ENCODE results near the gene DNA2.
"Not testable (repeated sequence)": the region's sequence is repeated elsewhere in the genome, so short reads cannot be mapped to it uniquely, and the experiment has no call there.

Gene DNA2, protein sequence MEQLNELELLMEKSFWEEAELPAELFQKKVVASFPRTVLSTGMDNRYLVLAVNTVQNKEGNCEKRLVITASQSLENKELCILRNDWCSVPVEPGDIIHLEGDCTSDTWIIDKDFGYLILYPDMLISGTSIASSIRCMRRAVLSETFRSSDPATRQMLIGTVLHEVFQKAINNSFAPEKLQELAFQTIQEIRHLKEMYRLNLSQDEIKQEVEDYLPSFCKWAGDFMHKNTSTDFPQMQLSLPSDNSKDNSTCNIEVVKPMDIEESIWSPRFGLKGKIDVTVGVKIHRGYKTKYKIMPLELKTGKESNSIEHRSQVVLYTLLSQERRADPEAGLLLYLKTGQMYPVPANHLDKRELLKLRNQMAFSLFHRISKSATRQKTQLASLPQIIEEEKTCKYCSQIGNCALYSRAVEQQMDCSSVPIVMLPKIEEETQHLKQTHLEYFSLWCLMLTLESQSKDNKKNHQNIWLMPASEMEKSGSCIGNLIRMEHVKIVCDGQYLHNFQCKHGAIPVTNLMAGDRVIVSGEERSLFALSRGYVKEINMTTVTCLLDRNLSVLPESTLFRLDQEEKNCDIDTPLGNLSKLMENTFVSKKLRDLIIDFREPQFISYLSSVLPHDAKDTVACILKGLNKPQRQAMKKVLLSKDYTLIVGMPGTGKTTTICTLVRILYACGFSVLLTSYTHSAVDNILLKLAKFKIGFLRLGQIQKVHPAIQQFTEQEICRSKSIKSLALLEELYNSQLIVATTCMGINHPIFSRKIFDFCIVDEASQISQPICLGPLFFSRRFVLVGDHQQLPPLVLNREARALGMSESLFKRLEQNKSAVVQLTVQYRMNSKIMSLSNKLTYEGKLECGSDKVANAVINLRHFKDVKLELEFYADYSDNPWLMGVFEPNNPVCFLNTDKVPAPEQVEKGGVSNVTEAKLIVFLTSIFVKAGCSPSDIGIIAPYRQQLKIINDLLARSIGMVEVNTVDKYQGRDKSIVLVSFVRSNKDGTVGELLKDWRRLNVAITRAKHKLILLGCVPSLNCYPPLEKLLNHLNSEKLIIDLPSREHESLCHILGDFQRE

DNA sequence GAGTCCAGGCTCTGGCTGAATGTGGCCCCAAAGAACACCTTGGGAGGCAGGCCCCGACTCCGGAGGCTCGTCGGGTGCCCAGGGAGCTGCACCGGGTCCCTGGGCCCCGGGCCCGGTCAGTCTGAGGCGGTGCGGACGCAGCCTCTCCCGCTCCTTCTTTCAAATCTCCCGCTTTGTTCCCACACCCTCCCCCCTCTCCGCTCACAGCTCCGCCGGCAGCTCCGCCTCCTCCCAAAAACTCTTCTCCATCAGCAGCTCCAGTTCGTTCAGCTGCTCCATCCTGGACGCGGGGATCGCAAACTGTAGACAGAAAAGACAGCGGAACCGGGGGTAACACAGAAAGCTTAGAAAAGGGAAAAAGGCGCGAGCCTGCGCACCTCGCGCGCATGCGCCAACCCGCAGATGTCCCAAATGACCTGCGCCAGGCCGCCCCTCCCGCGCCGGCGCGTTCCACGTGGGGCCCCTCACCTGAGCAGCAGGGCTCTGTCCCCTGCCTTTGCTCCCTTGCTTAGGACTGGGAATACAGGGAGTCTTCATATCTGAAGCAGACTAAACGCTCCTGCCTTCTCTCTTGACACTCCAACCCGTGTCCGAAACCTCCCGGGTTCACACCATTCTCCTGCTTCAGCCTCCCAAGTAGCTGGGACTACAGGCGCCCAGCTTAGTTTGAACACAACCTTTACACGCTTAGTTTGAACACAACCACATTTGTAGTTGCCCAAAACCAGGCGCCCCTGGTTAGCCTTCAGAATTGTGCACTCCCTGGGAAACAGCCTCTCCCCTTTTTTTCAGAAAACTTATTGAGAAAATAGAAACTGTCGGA is at the start of gene DNA2:
Gene DNA2 (minus strand): TSS at position 388 of the 823 bp plus-strand sequence. CDS start 109 bp downstream, at position 279.
- peak; percentile 66 for DNase-seq (ENCODE audit: low spot score)

DNA sequence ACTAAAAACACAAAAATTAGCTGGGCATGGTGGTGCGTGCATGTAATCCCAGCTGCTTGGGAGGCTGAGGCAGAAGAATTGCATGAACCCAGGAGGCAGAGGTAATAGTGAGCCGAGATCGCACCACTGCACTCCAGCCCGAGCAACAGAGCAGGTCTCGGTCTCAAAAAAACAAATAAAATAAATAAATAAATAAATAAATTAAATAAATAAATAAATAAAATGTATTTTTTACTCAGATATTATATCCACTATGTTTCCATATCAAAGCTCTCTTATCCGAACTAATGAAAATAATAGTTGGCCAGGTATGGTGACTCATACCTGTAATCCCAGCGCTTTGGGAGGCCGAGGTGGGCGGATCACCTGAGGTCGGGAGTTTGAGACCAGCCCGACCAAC is 46.8 kb upstream of the DNA2 start:
- DNase-seq (ENCODE audit: low spot score) = not testable (repeated sequence)

DNA sequence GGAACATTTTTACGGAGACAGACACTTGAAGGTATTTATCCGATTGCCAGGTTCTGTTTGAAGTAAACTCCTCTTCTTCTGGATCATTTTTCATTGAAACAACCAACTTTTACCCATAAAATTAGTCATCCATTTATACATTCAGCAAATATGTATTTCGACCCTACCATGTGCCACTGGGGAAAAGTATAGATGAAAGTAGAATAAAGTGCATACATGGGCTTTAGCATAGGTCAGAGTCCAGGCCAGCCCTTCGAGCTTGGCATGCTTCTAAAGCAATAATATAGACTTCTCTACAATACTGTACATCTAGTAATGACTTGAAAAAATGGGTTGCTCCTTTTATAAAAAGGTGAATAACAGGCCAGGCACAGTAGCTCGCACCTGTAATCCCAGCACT is 45.4 kb upstream of the DNA2 start:
- no peak for DNase-seq (ENCODE audit: low spot score)

DNA sequence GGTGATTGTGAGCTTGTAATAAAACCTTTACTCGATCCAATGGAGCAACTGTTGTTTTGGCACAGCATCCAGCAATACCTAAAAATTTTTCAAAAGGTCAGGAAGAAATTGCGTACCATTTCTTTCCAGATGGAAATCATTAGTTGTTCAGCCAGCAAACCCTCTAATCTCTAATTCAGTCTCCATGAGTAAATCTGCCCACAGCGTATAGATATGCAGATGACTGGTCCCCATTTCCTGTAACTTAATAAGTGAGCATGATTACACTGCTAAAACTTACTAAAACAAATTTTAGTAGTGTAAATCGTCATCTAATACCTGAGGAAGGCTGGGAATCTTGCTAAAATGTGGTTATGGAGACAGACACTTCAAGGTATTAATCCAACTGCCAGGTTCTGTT is 45.0 kb upstream of the DNA2 start:
- no peak for DNase-seq (ENCODE audit: low spot score)

DNA sequence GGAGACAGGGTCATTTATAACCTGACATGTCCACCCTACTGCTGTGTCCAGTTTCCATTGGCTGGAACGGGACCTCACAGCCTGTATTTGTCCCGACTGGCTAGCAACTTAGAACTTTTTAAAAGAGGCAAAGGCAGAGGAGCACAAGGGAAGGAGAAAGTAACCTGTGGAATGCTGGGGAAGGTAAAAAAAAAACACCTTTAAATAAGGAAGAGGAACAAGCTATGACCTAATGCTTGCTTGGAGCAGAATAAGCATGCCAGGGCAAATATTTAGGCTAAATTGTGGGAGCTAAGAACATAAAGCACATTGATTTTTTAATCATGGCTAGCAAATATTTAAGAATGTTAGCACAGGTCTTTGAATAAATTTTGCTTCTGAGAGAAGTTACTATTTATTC is 44.4 kb upstream of the DNA2 start:
- not testable (repeated sequence) for DNase-seq (ENCODE audit: low spot score)

DNA sequence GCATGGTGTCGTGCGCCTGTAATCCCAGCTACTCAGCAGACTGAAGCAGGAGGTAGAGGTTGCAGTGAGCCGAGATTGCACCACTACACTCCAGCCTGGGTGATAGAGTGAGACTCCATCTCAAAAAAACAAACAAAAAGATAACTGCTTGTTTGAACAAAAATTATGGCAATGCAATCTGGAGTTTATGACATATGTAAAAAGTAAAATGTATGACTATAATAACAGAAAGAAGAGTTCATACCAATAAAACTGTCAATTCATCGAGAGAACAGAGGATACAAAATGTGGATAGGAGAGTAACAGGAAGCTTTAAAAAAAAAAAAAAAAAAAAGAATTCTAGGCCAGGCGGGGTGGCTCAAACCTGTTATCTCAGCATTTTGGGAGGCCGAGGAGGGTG is 36.3 kb upstream of the DNA2 start:
- no peak for DNase-seq (ENCODE audit: low spot score)

DNA sequence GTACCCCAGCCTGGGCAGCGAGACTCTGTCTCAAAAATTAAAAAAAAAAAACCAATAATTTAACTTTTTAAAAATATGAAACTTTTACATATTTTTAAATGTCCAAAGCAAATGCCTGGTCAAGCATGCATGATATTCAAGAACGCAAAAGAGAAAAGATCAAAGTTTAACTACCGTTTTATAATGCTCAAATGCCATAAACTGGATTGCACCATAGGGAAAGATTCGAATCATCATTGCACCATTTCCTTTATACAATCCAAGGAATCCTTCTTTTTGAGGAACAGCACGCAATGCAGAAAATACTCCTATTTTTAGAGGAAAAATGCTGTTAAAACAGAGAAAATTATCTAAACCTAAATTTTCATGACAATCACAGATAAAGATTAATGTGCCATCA is 34.6 kb upstream of the DNA2 start:
- no peak for DNase-seq (ENCODE audit: low spot score)

DNA sequence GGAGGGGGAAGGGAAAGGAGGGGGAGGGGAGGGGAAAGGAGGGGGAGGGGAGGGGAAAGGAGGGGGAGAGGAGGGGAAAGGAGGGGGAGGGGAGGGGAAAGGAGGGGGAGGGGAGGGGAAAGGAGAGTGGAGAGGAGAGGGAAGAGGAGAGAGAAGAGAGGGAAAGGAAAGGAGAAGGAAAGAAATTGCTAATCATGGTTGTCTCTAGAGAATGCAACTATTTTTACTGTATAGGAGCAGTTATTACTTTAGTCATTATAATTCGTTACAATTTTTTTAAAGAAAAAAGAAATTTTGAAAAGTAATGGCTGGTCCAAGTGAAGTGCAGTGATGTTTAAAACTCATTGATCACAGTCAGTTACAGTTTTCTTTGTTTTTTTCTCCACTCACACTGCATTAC is 31.1 kb upstream of the DNA2 start:
- no peak for DNase-seq (ENCODE audit: low spot score)

DNA sequence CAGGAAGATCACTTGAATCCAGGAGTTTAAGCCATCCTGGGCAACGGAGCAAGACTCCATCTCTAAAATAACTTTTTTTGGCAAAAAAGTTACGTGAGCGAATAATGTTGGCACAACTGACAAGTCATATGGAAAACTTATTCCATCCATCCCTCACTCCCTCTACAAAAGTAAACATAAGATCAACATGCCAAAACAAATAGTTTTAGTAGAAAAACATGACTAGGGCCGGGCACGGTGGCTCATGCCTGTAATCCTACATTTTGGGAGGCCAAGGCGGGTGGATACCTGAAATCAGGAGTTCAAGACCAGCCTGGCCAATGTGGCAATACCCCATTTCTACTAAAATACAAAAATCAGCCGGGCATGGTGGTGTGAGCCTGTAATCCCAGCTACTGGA is 29.9 kb upstream of the DNA2 start:
- DNase-seq (ENCODE audit: low spot score) = no peak

DNA sequence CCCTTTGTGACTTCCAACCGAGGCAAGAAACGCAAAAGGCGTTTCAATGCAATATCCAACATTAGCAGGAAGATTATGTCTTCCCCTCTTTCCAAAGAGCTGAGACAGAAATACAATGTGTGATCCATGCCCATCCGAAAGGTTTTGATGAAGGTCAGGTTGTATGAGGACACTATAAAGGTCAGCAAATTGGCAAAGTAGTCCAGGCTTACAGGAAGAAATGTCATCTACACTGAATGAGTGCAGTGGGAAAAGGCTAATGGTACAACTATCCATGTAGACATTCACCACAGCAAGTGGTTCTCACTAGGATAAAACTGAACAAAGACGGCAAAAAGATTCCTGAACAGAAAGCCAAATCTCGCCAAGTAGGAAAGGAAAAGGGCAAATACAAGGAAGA is 27.8 kb upstream of the DNA2 start:
- no peak for DNase-seq (ENCODE audit: low spot score)

DNA sequence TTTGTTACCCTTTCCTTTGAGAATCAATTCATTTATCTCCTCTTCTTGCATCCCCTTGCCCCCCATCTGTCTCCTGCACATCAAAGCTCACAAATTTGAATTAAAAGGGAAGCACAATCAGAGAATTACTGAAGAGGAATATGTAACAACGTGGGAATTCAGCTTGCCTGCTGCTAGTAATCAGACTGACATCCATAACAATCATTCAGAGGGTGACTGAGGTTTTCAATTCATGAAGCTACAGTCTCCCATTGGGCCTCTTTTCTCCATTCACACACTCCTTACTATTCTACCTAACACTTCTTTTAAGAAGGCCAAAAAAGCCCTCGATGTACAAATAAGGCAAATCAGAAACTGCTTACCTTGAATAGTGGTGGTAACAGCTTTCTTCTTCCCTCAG is 24.3 kb upstream of the DNA2 start:
- no peak for DNase-seq (ENCODE audit: low spot score)

DNA sequence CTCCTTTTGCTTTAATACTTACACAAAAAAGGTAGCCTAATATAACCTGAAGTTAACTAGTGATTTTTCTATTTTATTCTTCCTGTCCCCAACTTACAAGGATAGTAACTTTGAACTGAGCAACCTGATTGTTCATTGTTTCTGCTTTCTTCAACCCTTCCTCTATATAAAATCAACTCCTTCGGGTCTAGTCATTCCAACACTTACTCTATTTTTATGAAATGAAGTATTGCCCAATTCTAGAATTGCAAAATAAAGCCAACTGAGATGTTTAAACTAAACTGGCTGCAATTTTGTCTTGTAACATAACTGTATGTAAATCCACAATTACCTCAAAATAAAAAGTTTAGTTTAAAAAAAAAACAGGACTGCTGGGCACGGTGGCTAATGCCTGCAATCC is 20.3 kb upstream of the DNA2 start:
- DNase-seq (ENCODE audit: low spot score) = no peak

DNA sequence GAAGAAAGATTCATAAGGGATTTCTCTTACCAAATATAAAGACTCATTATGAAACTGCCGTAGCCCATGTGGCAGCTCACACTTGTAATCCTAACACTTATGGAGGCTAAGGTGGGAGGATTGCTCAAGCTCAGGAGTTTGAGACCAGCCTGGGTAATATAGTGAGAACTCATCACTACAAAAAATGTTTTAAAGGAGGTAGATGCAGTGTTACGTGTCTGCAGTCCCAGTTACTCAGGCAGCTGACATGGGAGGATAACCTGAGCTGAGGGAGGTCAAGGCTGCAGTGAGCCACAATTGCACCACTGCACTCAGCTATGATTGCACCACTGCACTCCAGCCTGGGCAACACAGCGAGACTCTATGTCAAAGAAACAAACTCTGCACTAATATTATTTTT is 18.1 kb upstream of the DNA2 start:
- DNase-seq (ENCODE audit: low spot score) = no peak

DNA sequence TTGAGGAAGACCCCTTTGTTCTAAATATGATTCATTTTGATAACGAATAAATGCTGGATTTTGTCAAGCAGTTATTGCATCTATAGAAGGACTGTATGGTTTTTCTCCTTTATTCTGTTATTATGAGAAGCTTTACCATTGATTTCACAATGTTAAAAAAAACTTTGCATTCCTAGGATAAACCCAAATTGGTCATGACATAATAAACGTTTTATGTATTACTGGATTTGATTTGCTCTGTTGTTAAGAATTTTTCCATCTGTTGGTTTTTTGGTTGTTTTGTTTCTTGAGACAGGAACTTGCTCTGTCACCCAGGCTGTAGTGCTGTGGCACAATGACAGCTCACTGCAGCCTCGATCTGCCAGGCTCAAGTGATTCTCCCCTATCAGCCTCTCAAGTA is 2.2 kb upstream of the DNA2 start:
- no peak for DNase-seq (ENCODE audit: low spot score)

DNA sequence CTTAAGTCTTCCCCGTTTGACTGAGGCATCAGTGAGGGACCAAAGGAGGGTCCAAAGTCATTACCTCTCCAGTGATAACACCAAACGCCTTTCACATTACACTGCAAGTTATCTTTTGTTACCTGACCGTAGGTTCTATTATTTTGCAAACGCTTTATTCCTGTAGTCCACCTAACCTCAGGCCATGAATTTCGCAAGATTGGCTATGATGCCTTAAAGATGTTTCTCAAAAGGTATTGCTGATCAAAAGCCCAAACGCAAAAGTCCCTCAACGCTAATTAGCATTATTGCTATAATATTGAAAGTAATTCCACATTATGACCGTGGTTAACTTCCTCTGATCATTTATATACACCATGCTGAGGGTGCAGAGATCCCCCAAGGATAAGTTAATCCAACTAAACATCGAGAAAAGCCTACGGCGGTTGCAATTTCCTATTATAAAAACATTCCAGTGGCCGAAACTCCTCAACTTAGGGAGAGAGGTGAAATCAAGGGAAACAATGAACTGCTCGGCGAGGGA is 649 bp downstream of the DNA2 start:
- DNase-seq (ENCODE audit: low spot score) = peak; percentile 13

DNA sequence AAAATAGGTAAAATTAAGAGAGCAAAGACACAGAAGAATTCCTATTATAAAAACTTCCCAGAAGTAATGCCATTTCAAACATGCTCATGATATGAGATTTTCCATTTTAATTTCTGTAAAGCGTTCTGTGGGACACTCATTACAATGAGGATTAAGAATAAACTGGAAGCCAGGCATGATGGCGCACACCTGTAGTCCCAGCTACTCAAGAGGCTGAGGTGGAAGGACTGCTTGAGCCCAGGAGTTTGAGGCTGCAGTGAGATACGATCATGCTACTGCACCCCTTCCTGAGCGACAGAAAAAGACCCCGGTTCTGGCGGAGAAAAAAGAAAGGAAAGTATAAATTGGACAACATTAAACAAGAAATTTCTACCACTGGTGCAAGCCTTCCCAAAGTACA is 1.5 kb downstream of the DNA2 start:
- no peak for DNase-seq (ENCODE audit: low spot score)

DNA sequence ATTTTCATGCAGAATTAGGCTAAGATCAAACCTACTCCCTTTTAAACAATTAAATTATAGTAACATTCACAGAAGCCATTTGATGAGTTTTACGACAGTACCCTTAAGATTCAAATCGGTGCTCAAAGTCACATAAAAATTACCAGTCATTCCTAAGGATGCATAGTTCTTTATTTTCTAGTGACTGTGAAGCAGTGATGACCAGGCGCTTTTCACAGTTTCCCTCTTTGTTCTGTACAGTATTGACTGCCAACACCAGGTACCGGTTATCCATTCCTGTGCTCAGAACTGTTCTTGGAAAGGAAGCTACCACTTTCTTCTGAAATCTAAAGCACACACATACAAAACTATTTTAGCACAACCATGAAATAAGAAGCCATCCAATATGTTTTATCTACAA is 1.9 kb downstream of the DNA2 start:
- DNase-seq (ENCODE audit: low spot score) = no peak

DNA sequence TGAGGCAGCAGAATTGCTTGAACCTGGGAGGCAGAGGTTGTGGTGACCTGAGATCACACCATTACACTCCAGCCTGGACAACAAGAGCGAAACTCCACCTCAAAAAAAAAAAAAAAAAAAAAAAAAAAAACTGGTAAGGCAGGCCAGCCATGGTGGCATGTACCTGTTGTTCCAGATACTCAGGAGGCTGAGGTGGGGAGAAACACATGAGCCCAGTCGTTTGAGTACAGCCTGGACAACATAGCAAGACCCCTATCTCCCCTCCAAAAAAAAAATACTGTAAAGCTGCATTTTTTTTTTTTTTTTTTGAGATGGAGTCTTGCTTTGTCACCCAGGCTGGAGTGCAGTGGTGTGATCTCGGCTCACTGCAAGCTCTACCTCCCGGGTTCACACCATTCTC is 7.0 kb downstream of the DNA2 start:
- DNase-seq (ENCODE audit: low spot score) = not testable (repeated sequence)

DNA sequence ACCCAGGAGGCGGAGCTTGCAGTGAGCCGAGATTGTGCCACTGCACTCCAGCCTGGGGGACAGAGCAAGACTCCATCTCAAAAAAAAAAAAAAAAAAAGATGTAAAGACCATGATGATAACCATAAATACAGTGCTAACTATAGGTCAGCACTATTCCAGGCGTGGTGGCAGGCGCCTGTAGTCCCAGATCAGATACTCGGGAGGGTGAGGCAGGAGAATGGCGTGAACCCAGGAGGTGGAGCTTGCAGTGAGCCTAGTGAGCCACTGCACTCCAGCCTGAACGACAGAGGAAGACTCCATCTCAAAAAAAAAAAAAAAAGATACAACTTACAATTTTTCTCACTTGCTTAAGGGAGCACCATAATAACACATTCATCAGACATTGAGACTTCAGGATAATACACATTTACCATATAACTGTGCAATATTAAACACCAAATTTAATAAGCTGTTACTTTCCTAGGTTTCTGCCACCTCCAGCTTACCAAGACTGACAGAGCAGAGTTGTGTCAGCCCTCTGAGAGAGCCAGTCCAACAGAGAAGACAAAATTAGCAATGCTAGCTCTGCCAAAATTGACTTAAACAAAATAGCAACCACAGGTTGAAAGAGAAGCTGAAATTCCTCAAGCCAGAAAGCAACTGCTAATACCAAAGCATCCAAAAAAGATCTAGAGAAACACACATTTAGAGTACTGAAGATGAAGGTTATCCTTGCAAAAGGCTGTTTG is 8.2 kb downstream of the DNA2 start:
- no peak for DNase-seq (ENCODE audit: low spot score)

DNA sequence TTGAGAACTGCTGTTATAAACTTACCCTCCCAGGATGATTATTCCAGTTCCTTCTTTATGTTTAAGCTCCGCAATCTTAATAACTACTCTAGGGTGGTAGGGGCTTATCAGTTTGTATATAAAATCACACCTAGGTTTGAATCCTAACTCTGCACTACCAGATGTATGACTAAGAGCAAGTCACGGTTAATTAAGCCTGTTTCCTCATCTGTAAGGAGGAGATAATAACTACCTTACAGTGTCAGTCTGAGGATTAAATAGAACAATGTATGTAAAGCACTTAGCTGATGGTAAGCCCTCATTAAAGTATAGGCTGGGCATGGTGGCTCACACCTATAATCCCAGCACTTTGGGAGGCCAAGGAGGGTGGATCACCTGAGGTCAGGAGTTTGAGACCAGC is 9.2 kb downstream of the DNA2 start:
- DNase-seq (ENCODE audit: low spot score) = no peak

DNA sequence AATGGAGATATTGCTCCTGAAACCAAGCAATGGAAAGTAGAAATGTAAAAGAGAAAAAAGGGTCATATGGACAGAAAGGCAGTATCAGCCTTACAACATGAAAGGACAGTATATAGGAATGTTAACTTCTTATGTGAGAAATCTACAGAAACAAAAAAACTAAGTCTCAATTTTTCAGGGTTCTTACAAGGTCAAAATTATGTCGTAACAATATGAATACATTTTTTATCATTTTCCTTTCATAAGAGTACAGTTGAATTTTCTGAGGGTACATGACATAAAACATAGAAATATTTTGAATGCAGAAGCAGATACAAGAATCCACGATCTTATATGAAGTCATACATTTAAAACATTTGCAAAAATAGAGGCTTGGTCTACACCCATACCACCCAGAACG is 10.7 kb downstream of the DNA2 start:
- DNase-seq (ENCODE audit: low spot score) = no peak
